GM12801 (cell line): ENCODE results near the gene TTC24.

Experiments
- CTCF ChIP-seq: IDR thresholded peaks from one replicate; pipeline ENCODE4 v1.5.1; 2011; ENCODE audit warnings: control low read depth; ENCODE audit not compliant: insufficient read length; ENCODE audit errors: extremely low read depth

TTC24 gene

GRCh38 chr1:156582388-156583017, 3.0 kb downstream of the TTC24 start:
- no peak for TF ChIP-seq CTCF

- no peak for TF ChIP-seq CTCF
Measured at GRCh38 chr1:156583821-156584622, 4.5 kb downstream of the TTC24 start.

- no peak for TF ChIP-seq CTCF
Measured at GRCh38 chr1:156584813-156585212, 5.3 kb downstream of the TTC24 start.

GRCh38 chr1:156586323-156586722, 6.8 kb downstream of the TTC24 start:
- TF ChIP-seq CTCF = no peak

- TF ChIP-seq CTCF = no peak
Measured at GRCh38 chr1:156586892-156587477, 7.5 kb downstream of the TTC24 start.

GRCh38 chr1:156589546-156589945, 10.0 kb downstream of the TTC24 start:
- no peak for TF ChIP-seq CTCF

GRCh38 chr1:156590326-156591180, 11.0 kb downstream of the TTC24 start:
- no peak for TF ChIP-seq CTCF
